Effector CD4-positive, alpha-beta T cell (primary cell): Measurements from ENCODE around the gene ZNF627.
"Not testable (repeated sequence)": the region's sequence is repeated elsewhere in the genome, so short reads cannot be mapped to it uniquely, and the experiment has no call there.

Source experiments
- DNase-seq: peaks from one replicate; pipeline ENCODE4 v3.0.0-alpha.2; 2020

The ZNF627 gene

DNA sequence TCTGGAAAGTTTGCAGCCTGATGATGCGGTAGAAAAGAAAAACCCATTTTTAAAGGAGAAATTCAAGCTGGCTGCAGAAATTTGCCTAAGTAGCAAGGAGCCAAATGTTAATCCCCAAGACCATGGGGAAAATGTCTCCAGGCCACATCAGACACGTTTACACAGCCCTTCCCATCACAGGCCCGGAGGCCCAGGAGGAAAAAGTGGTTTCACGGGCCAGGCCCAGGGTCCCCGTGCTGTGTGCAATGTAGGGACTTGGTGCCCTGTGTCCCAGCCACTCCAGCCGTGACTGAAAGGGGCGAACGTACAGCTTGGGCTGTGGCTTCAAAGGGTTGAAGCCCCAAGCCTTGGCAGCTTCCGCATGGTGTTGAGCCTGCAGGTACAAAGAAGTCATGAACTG, 35.9 kb downstream of the ZNF627 start:
- no peak for DNase-seq

DNA sequence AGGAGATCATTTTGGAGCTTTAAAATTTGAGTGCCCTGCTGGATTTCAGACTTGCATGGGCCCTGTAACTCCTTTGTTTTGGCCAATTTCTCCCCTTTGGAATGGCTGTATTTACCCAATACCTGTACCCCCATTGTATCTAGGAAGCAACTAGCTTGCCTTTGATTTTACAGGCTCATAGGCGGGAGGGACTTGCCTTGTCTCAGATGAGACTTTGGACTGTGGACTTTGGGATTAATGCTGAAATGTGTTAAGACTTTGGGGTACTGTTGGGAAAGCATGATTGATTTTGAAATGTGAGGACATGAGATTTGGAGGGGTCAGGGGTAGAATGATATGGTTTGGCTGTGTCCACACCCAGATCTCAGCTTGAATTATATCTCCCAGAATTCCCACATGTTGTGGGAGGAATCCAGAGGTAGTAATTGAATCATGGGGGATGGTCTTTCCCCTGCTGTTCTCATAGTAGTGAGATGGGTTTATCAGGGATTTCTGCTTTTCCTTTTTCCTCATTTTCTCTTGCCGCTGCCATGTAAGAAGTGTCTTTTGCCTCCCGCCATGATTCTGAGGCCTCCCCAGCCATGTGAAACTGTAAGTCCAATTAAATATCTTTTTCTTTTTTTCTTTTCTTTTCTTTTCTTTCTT, 36.9 kb downstream of the ZNF627 start:
- DNase-seq = not testable (repeated sequence)

DNA sequence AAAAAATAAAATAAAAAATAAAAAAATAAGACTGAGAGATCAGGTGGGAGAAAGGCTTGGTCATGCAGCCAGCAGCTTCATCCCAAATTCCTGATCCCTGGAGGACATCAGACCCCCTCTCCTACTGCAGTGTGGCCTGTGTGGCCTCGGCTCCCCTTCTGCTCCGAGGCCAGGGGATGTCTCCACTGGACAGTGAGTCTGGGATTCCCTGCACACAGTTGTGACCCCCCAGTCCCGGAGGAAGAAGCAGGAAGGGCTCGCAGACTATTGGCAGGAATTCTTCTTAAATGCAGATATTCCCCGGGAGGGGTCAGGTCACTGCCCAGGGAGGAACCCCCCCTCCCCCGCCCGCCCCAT, 41.9 kb downstream of the ZNF627 start:
- DNase-seq = no peak

DNA sequence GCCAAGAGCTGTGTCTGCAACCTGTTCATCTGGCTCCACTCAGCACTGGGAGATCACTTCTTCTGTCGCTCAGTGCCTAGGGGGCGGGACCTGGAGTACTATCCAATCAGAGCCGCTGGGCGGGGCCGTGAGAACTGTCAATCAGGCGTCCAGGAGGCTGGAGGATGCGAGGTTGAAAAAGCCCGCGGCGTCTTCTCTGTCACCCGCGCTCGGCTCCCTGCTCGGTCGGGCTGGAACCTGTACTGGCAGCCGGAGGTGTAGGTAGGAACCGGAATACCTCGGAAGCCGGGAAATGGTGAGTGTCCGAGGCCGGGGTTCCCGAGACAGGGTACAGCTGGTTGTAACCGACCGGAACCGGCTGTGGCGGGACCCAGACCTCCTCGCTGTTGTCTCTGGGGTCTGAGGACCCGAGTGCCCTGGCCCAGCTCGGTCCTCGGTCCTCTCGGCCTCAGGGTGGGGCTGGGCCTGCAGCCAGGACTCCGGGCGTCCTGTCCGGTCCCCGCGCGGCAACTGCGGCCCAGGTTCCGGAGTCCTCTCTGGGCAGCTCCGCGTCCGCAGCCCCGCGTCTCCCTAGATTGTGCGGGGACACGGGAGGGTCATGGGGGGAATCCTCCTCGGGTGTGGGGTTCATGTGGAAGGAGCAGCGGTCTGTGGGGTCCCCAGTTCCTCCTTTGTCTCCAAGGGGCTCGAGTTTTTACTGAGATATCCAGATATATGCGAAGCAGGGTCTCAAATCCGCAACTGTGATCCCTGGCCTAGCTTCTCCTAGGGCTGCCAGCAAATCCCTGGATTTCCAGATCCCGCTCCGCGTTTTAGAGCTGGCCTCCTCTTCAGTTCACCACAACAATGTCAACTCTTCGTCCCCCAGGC, 42.6 kb downstream of the ZNF627 start:
- DNase-seq = peak; percentile 68

DNA sequence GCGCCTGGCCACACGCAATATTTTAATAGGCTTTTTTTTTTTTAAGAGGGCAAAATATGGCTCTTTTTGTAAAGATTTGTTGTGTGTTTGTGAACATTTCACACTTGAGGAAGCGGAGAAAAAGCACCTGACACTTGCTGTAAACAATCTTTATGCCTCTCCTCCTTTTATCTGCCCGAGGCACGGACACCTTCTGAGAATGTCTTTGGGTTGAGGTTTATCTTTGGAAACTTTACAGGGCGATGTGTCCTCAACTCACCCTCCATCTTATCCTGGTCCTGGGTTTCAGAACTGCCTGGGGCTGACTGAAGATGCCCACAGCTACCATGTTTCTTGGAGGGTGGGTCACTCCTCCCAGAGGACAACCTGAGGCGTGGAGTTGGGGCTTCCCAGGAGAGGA, 44.0 kb downstream of the ZNF627 start:
- DNase-seq = no peak

DNA sequence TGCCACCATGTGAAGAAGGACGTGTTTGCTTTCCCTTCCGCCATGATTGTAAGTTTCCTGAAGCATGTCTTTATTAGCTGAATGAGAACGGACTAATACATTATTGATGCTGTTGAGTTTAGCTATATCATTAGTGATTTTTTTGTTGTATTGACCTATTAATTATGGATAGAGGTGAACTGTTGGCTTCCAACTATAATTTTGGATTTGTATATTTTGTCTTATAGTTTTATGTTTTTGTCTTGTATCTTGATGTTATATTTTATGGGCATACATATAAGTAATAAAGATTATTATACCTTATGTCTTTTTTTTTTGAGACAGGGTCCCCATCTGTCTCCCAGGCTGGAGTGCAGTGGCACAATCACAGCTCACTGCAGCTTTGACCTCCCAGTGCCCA, 45.6 kb downstream of the ZNF627 start:
- DNase-seq = no peak

DNA sequence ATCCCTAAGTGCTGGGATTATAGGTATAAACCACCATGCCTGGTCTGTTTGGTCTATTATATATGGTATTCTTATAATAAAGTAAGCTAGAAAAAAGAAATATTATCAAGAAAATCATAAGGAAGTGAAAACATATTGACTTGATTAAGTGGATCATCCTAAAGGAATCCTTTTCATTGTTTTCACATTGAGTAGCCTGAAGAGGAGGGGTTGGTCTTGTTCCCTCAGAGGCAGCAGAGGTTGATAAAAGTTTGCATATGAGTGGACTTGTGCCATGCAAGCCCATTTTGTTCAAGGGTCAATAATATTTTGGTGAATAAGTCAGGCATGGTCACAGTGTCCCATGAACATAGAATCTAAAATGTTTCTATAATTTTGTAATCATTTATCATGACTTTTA, 52.7 kb downstream of the ZNF627 start:
- DNase-seq = no peak

DNA sequence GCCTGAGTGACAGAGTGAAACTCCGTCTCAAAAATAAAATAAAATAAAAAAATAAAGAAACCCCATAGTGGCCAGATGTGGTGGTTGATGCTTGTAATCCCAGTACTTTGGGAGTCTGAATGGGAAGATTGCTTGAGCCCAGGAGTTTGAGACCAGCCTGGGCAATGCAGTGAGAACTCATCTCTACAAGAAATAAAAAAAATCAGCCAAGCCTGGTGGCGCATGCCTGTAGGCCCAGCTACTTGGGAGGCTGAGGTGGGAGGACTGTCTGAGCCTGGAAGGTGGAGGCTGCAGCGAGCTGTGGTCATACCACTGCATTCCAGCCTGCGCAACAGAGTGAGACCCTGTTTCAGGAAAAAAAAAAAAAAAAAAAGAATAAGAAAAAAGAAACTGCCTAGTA, 53.8 kb downstream of the ZNF627 start:
- DNase-seq = no peak

DNA sequence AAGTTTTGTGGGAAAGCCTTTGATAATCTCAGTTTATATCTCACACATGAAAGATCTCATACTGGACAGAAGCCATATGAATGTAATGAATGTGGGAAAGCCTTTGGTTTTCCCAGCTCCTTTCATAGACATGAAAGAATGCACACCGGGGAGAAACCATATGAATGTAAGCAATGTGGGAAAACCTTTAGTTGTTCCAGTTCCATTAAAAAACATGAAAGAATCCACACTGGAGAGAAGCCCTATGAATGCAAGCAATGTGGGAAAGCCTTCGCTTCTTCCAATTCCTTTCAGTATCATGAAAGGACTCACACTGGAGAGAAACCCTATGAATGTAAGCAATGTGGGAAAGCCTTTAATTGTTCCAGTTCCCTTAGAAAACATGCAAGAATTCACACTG, 54.8 kb downstream of the ZNF627 start:
- no peak for DNase-seq

DNA sequence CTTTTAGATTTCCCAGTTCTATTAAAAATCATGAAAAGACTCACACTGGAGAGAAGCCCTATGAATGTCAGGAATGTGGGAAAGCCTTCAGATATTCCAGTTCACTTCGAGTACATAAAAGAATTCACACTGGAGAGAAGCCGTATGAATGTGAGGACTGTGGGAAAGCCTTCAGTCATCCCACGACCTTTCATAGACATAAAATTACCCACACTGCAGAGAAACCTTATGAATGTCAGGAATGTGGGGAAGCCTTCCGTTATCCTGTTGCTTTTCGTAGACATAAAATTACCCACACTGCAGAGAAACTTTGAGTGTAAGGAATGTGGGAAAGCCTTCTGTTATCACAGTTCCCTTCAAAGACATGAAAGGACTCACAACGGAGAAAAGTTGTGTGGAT, 55.2 kb downstream of the ZNF627 start:
- no peak for DNase-seq

DNA sequence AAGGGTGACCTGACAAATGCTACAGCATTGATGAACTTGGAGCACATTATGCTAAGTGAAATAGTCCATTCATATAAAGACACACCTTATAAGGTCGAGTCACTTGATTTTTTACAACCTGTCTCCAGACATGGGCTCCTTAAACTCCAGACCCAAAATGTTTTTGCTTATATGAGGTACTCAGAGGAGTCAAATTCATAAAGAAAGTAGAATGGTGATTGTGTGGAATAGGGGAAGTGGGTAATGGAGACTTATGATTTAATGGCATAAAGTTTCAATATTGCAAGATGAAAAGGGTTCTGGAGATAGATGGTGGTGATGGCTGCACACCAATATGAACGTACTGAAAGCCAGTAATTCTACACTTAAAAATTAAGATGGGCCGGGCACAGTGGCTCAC, 59.3 kb downstream of the ZNF627 start:
- DNase-seq = no peak

DNA sequence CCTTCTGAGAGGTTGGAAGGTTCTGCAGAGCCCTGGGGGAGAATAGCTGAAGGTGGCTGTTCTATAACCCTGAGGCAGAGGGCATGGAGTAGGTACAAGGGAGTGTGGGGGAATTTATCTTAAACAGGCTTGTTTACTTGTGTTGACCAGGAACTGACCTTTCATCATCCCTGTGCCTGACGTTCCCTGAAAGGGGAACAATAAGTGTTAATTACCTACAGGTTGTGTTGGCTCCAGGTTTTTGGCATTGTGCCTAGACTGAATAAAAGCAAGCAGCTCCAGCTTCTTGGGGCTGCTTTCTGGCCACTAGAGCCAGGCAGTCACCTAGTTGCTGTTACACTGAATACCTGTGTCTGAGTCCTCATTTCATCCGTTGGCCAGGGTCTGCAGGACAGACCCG, 60.0 kb downstream of the ZNF627 start:
- DNase-seq = no peak

DNA sequence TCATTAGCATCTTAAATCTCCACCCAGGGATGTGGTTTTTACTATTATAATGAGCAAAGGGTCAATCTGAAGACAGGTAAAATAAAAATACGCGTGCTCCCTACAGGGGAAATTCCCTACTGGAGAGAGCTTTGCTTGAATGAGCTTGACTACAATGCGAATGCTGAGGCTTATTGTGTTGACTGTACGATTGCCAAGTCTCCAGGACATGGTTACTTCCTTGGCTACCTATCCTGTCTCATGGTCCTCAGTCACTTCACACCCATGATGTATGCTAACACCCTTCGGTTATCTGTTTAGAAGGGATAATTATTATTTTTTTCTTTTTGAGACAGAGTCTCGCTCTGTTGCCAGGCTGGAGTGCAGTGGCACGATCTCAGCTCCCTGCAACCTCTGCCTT, 61.7 kb downstream of the ZNF627 start:
- DNase-seq = no peak

DNA sequence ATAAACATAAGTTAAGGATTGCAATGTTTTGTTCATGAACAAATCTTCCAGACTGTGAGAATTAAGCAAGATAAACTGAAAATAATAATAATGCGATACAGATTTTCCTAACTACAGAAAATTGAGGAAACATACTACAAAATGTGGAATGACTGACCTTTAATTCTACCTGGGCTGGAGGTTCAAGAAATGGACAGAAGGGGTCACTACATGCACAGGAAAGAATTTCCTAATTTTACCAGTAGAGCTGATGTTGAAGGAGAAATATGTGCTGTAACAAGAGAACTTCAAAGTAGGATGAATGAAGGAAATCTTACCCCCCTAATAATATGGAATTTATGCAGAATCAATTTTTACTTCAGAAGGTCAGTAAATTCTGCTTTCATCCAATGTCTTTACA, 62.3 kb downstream of the ZNF627 start:
- no peak for DNase-seq

DNA sequence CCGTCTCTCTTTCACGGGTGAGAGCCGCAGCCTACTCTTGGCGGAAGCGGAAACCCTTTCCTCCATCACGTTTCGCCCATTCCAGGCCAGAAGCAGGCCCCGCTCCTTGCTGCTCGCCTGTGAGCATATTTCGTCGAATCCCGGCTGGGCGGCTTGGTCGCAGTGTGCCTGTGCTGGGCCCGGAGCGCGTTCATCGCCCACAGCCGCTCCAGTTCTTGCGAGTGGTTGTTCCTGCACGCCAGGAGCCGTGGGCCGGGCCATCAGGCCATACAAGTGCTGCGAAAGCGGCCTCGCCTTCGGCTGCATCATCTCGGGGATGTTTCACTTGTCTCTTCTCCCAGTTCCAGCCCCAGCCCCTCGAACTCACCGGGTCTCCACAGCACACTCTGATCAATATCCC, 65.0 kb downstream of the ZNF627 start:
- DNase-seq = no peak

DNA sequence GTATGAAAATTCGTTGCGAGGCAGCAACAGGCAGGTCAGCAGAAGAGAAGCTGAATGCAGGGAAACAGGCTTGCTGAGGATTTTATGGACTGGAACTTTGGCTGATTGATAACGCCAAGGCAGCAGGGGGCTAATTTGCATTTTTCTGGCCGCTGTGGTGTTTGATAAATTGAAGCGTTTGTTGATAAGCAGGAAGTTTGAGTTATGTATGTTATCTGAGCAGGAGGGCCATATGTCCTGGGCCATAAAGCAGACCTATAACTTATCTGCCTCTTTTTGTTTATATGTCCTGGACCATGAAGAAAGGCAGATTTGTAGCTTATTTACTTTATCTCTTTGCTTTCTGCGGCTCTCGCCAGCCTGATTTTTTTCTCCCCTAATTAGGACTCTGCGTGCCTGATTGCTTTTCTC, 65.9 kb downstream of the ZNF627 start:
- no peak for DNase-seq
